Memory B cell (primary cell): ENCODE data around the gene EFCAB13.

Experiments used
- ATAC-seq: fragments of 150-1000 bp; cut with Tn5 transposase; 2 replicates; pipeline ENCODE4 v1.10.0; 2021; ENCODE audit warnings: low read depth, mild to moderate bottlenecking, moderate library complexity
- DNase-seq, 2 donors: peaks; one replicate each; pipeline ENCODE4 v3.0.0; 2022; ENCODE audit warnings: low spot score in 2 of 2
- H3K27ac Mint-ChIP-seq: one replicate; pipeline ENCODE4 v1.8.0; 2022; ENCODE audit warnings: mild to moderate bottlenecking, moderate library complexity, mixed read lengths
- H3K27me3 Mint-ChIP-seq: one replicate; pipeline ENCODE4 v1.8.0; 2022; ENCODE audit warnings: mixed read lengths
- H3K36me3 Mint-ChIP-seq: one replicate; pipeline ENCODE4 v1.8.0; 2022; ENCODE audit warnings: mild to moderate bottlenecking, mixed read lengths
- H3K4me1 Mint-ChIP-seq: one replicate; pipeline ENCODE4 v1.8.0; 2022; ENCODE audit warnings: mixed read lengths
- H3K4me3 Mint-ChIP-seq: one replicate; pipeline ENCODE4 v1.8.0; 2022; ENCODE audit warnings: mild to moderate bottlenecking, moderate library complexity, mixed read lengths
- H3K9me3 Mint-ChIP-seq: one replicate; pipeline ENCODE4 v1.8.0; 2022; ENCODE audit warnings: mixed read lengths

Gene EFCAB13

GRCh38 chr17:47300718-47301117 is 23.0 kb upstream of the EFCAB13 start:
- H3K4me3 Mint-ChIP-seq, result no peak overlapping the region
- ATAC-seq, result no peak
- peaks cover 3% of the 10 kb centered on the region for H3K36me3 Mint-ChIP-seq
- H3K9me3 Mint-ChIP-seq, result peaks cover 5% of the 10 kb centered on the region
- peaks cover 9% of the 10 kb centered on the region for H3K4me1 Mint-ChIP-seq
- DNase-seq, result no peak
- H3K27ac Mint-ChIP-seq, result no peak overlapping the region
- H3K27me3 Mint-ChIP-seq, result no peaks in the 10 kb centered on the region

- DNase-seq, result no peak
- Mint-ChIP-seq H3K27ac (no peak overlapping the region), H3K36me3 (peaks cover 3% of the 10 kb centered on the region), H3K27me3 (no peaks in the 10 kb centered on the region), H3K9me3 (peaks cover 5% of the 10 kb centered on the region), H3K4me1 (peaks cover 9% of the 10 kb centered on the region), H3K4me3 (no peak overlapping the region)
- no peak for ATAC-seq
Observed at GRCh38 chr17:47301161-47301560, 22.6 kb upstream of the EFCAB13 start.

GRCh38 chr17:47301831-47302230 is 21.9 kb upstream of the EFCAB13 start:
- no peak for ATAC-seq

GRCh38 chr17:47304186-47304585 is 19.6 kb upstream of the EFCAB13 start:
- Mint-ChIP-seq H3K4me1 (peaks cover 9% of the 10 kb centered on the region), H3K4me3 (no peak overlapping the region), H3K27ac (no peak overlapping the region), H3K27me3 (no peaks in the 10 kb centered on the region), H3K36me3 (peaks cover 3% of the 10 kb centered on the region), H3K9me3 (peaks cover 5% of the 10 kb centered on the region)
- ATAC-seq, result no peak
- DNase-seq, result no peak

More at GRCh38 chr17:47301831-47302230, 21.9 kb upstream of the EFCAB13 start:
- H3K36me3 Mint-ChIP-seq, result peaks cover 3% of the 10 kb centered on the region
- H3K4me3 Mint-ChIP-seq, result no peak overlapping the region
- peaks cover 9% of the 10 kb centered on the region for H3K4me1 Mint-ChIP-seq
- no peaks in the 10 kb centered on the region for H3K27me3 Mint-ChIP-seq
- no peak for DNase-seq
- peaks cover 5% of the 10 kb centered on the region for H3K9me3 Mint-ChIP-seq
- H3K27ac Mint-ChIP-seq, result no peak overlapping the region

- H3K4me3 Mint-ChIP-seq, result no peak overlapping the region
- H3K27me3 Mint-ChIP-seq, result no peaks in the 10 kb centered on the region
- H3K4me1 Mint-ChIP-seq, result peaks cover 9% of the 10 kb centered on the region
- no peak overlapping the region for H3K27ac Mint-ChIP-seq
- peaks cover 3% of the 10 kb centered on the region for H3K36me3 Mint-ChIP-seq
- peaks cover 5% of the 10 kb centered on the region for H3K9me3 Mint-ChIP-seq
- no peak for DNase-seq
- no peak for ATAC-seq
Observed at GRCh38 chr17:47305302-47305923, 18.3 kb upstream of the EFCAB13 start.

- DNase-seq (no peak), ATAC-seq (no peak)
- Mint-ChIP-seq H3K27ac (peak overlapping the region; percentile 37), H3K9me3 (no peaks in the 10 kb centered on the region), H3K4me1 (peaks cover 2% of the 10 kb centered on the region), H3K27me3 (no peaks in the 10 kb centered on the region), H3K36me3 (no peaks in the 10 kb centered on the region), H3K4me3 (no peak overlapping the region)
Observed at GRCh38 chr17:47310186-47310733, 13.5 kb upstream of the EFCAB13 start.

GRCh38 chr17:47311420-47311819 is 12.3 kb upstream of the EFCAB13 start:
- no peak for ATAC-seq
- Mint-ChIP-seq H3K36me3 (no peaks in the 10 kb centered on the region), H3K9me3 (no peaks in the 10 kb centered on the region), H3K27ac (no peak overlapping the region), H3K4me1 (no peaks in the 10 kb centered on the region), H3K4me3 (no peak overlapping the region), H3K27me3 (no peaks in the 10 kb centered on the region)
- no peak for DNase-seq

- no peaks in the 10 kb centered on the region for H3K36me3 Mint-ChIP-seq
- H3K27ac Mint-ChIP-seq, result no peak overlapping the region
- H3K4me1 Mint-ChIP-seq, result no peaks in the 10 kb centered on the region
- peak in 1 of 2 donors; percentile 57 for DNase-seq
- no peaks in the 10 kb centered on the region for H3K27me3 Mint-ChIP-seq
- H3K4me3 Mint-ChIP-seq, result no peak overlapping the region
- no peaks in the 10 kb centered on the region for H3K9me3 Mint-ChIP-seq
- peak; percentile 82 for ATAC-seq
Observed at GRCh38 chr17:47315451-47316266, 8.1 kb upstream of the EFCAB13 start.

- DNase-seq (no peak), ATAC-seq (no peak)
- peaks cover 3% of the 10 kb centered on the region for H3K9me3 Mint-ChIP-seq
- H3K4me3 Mint-ChIP-seq, result no peak overlapping the region
- H3K27me3 Mint-ChIP-seq, result no peaks in the 10 kb centered on the region
- no peaks in the 10 kb centered on the region for H3K4me1 Mint-ChIP-seq
- H3K36me3 Mint-ChIP-seq, result no peaks in the 10 kb centered on the region
- no peak overlapping the region for H3K27ac Mint-ChIP-seq
Observed at GRCh38 chr17:47316311-47316710, 7.4 kb upstream of the EFCAB13 start.

GRCh38 chr17:47317119-47317518 is 6.6 kb upstream of the EFCAB13 start:
- ATAC-seq (no peak), DNase-seq (no peak)
- H3K4me1 Mint-ChIP-seq, result no peaks in the 10 kb centered on the region
- no peak overlapping the region for H3K4me3 Mint-ChIP-seq
- H3K36me3 Mint-ChIP-seq, result no peaks in the 10 kb centered on the region
- no peak overlapping the region for H3K27ac Mint-ChIP-seq
- no peaks in the 10 kb centered on the region for H3K27me3 Mint-ChIP-seq
- peaks cover 3% of the 10 kb centered on the region for H3K9me3 Mint-ChIP-seq

GRCh38 chr17:47318197-47318918 is 5.4 kb upstream of the EFCAB13 start:
- ATAC-seq (peak; percentile 35), DNase-seq (no peak)
- Mint-ChIP-seq H3K4me3 (no peak overlapping the region), H3K36me3 (no peaks in the 10 kb centered on the region), H3K27ac (peak overlapping the region; percentile 53), H3K4me1 (peaks cover 7% of the 10 kb centered on the region), H3K9me3 (peaks cover 3% of the 10 kb centered on the region), H3K27me3 (no peaks in the 10 kb centered on the region)

- Mint-ChIP-seq H3K9me3 (peaks cover 3% of the 10 kb centered on the region), H3K4me1 (peaks cover 12% of the 10 kb centered on the region), H3K4me3 (no peak overlapping the region), H3K36me3 (no peaks in the 10 kb centered on the region), H3K27me3 (no peaks in the 10 kb centered on the region), H3K27ac (no peak overlapping the region)
- ATAC-seq (no peak), DNase-seq (no peak)
Observed at GRCh38 chr17:47320879-47321502, 2.8 kb upstream of the EFCAB13 start.

GRCh38 chr17:47324224-47325020 is 667 bp downstream of the EFCAB13 start:
- H3K36me3 Mint-ChIP-seq, result peaks cover 6% of the 10 kb centered on the region
- ATAC-seq (peak; percentile 59), DNase-seq (peak; percentile 68 to 82)
- no peaks in the 10 kb centered on the region for H3K27me3 Mint-ChIP-seq
- H3K4me1 Mint-ChIP-seq, result peaks cover 14% of the 10 kb centered on the region
- H3K4me3 Mint-ChIP-seq, result peak overlapping the region; percentile 97
- peak overlapping the region; percentile 100 for H3K27ac Mint-ChIP-seq
- peaks cover 3% of the 10 kb centered on the region for H3K9me3 Mint-ChIP-seq
